ENCODE measurements around the gene SERTAD1. TPM values are rescaled to one million over a fixed set of nuclear protein-coding genes. Genes with fewer than 3 reads are reported as not detected.

SERTAD1 gene
- total and polyA plus RNA-seq, 2 of the 8 experiments (the other 6 are each of a cell fraction or from before 2014, with no cell fraction given) = 5.4 to 6.6 TPM

DNA sequence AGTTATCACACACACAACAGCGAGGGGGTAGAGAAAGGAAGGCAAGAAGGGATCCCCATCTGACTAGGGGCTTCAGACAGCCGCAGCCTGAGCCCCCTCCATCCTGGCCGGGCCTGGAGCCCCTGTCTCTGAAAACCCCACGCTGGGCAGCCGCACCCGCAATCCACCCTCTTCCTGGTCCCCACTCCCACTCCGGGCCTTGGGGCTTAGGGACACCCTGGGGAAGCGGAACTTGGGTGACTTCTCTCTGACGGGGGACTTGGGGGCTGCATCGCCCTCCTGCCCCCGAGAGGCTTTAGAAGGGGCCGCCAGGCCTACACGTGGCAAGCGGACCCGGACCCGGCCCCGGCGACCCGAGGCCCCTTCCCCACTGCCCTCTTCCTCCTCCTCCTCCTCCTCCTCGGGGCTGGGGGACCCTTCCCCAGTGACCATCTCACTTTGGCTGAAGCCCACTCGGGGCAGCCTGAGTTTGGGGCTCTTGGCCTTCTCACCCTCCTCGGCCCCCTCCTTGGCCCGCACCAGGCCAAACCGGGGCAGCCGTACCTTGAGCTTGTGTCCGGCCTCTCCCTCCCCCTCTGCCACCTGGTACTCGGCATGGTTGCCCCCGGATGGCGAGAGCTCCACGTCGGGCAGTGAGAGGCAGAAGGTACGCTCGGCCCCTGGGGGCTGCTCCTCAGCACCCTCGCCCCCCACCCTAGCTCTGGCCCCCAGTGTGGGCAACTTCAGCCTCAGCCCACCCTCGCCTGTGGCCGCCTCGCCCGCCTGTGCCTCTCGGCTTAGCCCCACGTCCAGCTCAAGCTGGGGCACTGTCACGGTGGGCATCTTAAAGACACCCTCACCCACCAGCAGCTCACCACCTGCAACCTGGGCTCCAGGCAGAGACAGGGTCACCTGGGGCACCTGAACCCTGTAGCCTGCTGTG lies 31.6 kb downstream of the SERTAD1 start (continued):
- no peak for TF ChIP-seq POLR2AphosphoS5 (IDR thresholded peaks at IDR 0.05; ENCODE audit: low read depth, low read length)
- no peak for TF ChIP-seq EP300 (IDR thresholded peaks at IDR 0.05; ENCODE audit: borderline replicate concordance in 1 of 2, low read depth in 2 of 2, low read length in 2 of 2)
- TF ChIP-seq RNF2 (IDR thresholded peaks at IDR 0.05; ENCODE audit: borderline replicate concordance, low read depth, low read length, missing control alignments, poor library complexity, severe bottlenecking) = no peak
- no peak for TF ChIP-seq SUZ12 (IDR thresholded peaks at IDR 0.05; ENCODE audit: low read length)
- no peak for TF ChIP-seq SP1 (IDR thresholded peaks at IDR 0.05; ENCODE audit: low read depth, low read length)
- TF ChIP-seq HDAC6 (IDR thresholded peaks at IDR 0.05; ENCODE audit: low read depth, low read length) = no peak
- no peak for TF ChIP-seq NRF1 (IDR thresholded peaks at IDR 0.05; ENCODE audit: low read depth, low read length)
